RKO (cell line): Measurements from ENCODE around the gene SIRPA.

Source experiments
- DNase-seq: peaks from one replicate; pipeline ENCODE4 v3.0.0-alpha.2; 2016; ENCODE audit warnings: low spot score

The SIRPA gene

GRCh38 chr20:1934156-1934555, 38.9 kb downstream of the SIRPA start:
- DNase-seq = no peak

- no peak for DNase-seq
Measured at GRCh38 chr20:1934721-1935573, 39.7 kb downstream of the SIRPA start.

- DNase-seq = no peak
Measured at GRCh38 chr20:1935696-1936366, 40.6 kb downstream of the SIRPA start.

- DNase-seq = no peak
Measured at GRCh38 chr20:1937316-1937976, 42.2 kb downstream of the SIRPA start.

GRCh38 chr20:1938464-1939269, 43.5 kb downstream of the SIRPA start:
- DNase-seq = no peak

- no peak for DNase-seq
Measured at GRCh38 chr20:1939270-1939595, 44.0 kb downstream of the SIRPA start.

GRCh38 chr20:1940581-1940980, 45.4 kb downstream of the SIRPA start:
- DNase-seq = no peak

GRCh38 chr20:1941226-1941625, 46.0 kb downstream of the SIRPA start:
- no peak for DNase-seq

- no peak for DNase-seq
Measured at GRCh38 chr20:1942061-1942460, 46.9 kb downstream of the SIRPA start.

- DNase-seq = no peak
Measured at GRCh38 chr20:1942486-1943274, 47.5 kb downstream of the SIRPA start.

- no peak for DNase-seq
Measured at GRCh38 chr20:1943275-1944002, 48.2 kb downstream of the SIRPA start.

GRCh38 chr20:1944345-1945091, 49.3 kb downstream of the SIRPA start:
- DNase-seq = no peak

- no peak for DNase-seq
Measured at GRCh38 chr20:1945134-1945618, 50.0 kb downstream of the SIRPA start.

- no peak for DNase-seq
Measured at GRCh38 chr20:1945660-1946059, 50.5 kb downstream of the SIRPA start.

- DNase-seq = no peak
Measured at GRCh38 chr20:1946442-1946761, 51.2 kb downstream of the SIRPA start.

GRCh38 chr20:1946762-1947534, 51.7 kb downstream of the SIRPA start:
- DNase-seq = no peak

- no peak for DNase-seq
Measured at GRCh38 chr20:1947535-1947846, 52.3 kb downstream of the SIRPA start.

GRCh38 chr20:1949347-1950100, 54.3 kb downstream of the SIRPA start:
- DNase-seq = no peak

- no peak for DNase-seq
Measured at GRCh38 chr20:1950836-1951235, 55.6 kb downstream of the SIRPA start.
